OCI-M1 (cell line): ENCODE measurements around the gene MMP3.

ENCODE experiments used
- DNase-seq: peaks from one replicate; lab custom pipeline; 2025; lab: John Stamatoyannopoulos, UW

MMP3 gene

DNA sequence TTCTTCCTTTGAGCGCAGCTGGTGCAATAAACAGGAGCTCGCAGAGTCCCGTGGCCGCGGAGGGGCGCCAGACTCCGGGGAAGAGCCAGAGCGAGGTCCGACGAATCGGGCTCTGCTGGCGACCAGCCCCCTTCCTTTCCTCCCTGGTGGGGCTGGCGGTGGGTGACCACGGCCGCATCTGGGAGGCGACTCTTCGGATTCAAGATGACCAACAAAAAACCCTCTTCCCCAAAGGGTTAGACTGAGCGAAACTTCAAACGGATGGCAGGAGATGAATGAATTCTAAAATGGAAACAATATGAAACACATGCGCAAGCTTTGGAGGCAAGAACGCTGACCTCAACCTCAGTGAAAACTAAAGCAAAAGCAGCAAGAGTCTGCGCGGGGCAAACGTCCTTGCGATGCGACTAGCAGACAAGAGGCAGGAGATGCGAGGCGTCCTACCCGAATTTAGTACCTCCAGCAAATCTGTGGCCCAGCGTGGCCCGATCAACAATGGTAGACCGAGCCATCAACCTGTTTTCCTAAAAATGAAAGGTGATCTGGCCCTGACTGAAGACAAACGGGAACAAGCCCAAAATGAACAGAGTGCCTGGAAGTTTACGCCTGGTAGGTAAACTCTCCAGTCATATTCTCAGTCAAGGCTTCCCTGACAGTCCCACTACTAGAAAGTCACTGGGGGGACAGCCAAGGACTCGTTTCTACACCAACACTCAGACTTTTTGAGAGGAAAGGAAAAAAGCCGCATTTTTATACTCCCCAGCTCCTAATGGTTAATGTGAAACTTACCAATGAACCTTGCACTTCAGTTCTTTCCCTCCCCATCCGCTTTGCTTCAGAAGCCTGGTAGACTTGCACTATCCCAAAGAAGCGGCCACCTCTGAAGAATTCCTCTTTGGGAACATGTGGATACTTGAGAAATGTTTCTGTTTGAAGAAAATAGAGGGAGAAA is 11.6 kb downstream of the MMP3 start:
- DNase-seq: no peak

DNA sequence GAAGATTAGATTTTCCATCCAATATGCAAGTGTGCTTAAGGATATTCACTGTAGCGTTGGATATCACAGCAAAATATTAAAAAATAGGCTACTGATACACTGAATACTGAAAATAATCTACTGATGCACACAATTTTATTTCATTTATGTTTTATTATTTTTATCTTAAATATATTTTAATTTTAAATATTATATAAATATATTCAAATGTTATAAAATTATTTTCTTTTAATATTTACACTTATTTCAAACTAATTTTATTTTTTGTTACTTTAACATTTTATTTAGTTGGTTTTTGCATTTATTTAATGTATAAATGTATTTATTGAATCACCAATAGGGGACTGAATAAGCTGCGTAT is 12.3 kb downstream of the MMP3 start:
- no peak for DNase-seq

DNA sequence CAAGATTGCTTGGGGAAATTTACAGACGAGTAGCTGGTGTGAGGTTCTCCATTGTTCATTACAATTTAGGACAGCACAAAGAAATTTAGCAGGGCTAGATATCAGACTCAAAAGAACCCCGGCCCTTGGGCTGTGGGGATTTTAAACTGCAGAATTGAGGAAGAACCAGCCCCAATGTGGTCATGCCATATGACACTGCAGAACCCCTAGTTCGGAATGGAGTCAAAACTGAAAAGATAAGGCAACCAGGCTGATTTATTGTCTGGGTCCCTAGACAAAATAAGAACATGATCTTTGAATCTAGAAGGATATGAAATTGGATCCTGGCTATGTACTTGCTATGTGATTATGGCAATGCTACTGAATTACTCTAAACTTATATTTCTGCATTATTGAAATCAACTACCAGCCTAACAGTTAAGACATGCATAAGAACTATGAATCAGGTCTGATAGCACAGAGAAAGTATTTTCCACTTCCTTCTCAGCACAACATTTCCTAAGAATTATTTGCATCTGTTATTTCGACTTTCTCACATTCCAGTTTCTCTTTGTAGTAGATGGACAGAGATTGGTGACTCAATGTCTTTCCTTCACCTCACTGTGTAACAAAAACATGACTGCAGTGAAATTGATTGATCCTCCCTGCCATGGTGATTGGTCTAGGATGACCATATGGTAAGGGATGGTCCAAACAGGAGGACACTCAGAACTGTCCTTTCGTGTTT is 13.2 kb downstream of the MMP3 start:
- DNase-seq: no peak

DNA sequence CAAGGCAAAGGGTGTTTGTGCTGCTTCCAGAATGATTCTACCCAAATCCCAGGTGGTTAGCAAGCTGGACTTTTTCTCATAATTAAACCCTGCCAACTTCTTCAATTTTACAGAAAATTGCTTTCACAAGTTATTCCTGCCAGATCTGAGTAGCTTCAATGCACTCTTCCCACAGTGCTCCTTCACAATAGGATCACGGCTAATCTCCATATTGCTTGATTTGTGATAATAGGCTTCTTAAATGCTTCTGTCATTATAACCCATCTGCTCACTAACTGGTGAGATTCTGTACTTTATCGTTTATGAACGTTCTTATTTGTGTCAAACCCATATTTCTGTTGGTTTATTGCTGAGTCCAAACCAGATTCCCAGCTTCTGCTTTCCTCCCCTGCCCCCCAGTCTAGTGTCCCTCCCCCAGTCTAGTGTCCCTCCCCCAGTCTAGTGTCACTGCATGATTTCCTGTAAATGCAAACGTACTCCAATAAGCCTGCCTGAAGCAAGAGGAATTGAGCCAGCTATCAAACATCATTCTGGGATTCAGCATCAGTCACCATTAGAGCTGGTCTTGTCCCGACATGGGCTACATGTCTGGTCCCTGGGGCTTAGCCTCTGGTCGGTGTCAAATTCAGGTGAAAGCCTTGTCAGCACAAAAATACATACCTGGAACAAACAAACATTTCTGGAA is 14.0 kb downstream of the MMP3 start:
- no peak for DNase-seq

DNA sequence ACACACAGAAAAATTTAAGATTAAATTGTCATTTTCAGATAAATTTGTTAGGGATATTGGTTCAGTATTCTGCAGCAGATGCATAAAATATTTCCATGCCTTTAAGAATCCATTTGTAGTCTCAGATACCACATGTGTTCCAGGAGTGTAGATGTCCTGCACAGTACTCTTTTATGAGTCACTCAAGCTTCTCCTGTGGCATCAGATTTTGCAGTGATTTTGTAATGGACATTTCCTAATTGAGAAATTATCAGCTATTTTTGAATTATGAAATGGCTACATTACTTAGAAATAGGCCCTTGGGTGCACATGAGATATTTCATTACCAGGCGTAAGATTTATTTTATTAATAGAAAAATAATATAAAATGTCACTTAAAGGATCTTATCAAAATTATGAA is 18.9 kb downstream of the MMP3 start:
- DNase-seq: no peak

DNA sequence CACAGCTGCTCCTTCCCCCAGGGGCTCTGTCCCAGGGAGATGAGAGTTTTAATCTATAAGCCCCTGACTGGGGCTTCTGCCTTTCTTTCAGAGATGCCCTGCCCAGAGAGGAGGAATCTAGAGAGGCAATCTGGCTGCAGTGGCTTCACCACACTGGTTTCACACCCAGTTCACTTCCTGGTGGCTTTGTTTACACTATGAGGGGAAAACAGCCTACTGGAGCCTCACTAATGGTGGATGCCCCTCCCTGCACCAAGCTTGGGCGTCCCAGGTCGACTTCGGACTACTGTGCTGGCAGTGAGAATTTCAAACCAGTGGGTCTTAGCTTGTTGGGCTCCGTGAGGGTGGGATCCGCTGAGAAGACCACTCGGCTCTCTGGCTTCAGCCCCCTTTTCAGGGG is 23.9 kb downstream of the MMP3 start:
- DNase-seq: no peak

DNA sequence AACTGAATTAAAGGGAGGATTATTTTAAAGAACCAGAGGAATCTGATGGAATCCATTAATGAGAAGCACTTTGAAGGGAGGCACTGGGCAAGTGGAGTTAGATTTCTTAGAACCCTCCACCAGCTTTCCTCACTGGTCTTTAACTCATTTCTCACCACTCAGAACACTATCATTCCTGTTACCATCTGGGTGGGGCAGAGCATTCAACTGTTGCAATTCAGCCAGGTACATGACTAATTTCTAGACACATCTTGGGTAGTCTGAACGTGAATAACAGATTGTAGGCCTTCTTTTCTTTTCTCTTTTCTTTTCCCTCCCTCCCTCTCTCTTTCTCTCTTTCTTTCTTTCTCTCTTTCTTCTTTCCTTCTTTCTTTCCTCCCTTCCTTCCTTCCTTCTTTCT is 29.9 kb downstream of the MMP3 start:
- no peak for DNase-seq

DNA sequence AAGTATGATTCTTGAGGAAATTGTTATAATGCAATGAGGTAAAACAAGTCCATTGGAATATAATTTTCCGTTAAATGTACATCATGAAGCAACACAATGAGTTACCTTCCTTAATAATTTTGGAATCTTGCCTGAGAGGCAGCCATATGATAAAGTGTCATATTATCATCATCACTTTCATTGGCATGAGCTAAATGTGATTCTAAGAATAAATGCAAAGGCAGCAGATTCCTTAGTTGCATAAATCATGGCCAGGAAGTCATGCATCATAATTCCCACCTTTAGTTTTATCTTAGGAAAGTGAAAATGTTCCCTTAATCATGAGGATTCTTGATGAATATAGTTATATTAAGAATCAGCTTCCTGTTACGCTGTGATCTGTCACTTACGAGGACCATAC is 31.2 kb downstream of the MMP3 start:
- DNase-seq: no peak

DNA sequence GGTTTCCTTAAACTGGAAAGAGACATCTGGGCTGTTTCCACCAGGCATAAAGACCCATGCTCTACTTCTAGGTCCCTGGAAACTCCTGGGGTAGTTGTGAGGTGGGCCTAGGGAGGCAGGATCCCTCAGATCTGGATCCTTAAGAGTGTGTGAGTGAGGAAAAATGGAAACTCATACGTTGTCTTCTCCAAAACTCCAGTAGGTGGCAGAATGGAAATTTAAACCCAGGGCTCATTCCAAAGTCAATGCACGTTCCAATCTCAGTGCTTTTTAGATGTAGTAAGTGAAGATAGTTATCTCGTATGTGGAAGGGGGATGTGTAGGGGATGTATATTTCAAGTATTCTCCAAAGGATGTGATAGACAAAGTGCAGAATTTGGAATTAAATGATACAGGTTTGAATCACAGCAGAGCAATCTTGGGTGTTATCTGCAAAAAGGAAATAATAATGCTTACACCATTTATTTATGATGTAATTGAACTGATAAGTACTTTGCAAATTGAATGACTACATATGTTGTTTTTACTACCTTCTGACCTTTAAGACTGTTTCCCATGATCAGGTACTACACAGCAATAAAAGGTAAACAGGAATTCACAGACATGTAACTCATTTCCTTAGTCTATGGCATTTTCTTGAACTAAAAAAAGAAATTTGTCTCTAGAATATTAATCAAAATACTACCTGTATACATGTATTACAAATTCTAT is 32.3 kb downstream of the MMP3 start:
- DNase-seq: peak; percentile 6

DNA sequence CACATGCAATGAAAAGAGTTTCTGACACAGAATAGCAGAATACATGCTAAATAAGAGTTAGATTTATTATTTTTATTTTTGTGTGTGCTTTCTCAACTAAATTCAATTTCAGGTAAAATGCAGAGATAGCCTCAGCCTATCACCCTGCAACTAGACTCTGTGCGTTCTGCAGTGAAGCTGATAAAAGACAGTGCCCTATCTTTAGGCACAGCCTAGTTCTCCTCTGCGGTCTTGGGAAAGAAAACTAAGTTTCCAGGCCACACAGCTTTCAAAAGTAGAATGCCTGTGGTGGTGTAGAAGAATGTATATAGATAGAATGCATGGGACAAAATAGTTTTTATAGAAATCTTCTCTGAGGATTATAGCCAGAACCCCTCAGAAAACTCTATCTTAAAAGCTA is 33.4 kb downstream of the MMP3 start:
- peak; percentile 64 for DNase-seq

DNA sequence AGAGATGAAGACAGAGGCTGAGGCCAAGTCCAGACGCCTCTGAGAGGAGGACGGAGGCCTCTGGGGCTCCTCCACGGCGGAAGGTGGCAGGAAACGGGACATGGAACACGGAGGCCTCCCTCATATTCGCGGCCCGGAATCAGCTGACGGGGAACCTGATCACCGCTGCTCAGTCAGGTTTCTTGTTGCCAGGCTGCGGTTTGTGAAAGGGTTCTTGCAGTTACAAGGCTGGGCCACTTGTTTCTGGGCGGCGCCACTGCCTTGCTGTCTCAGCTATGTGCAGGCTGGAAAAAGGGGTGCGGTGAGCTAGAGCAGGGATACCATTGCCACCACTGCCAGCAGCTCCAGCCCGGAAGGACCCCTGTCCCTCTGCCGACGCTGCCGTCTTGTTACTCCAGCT is 35.5 kb downstream of the MMP3 start:
- DNase-seq: no peak

DNA sequence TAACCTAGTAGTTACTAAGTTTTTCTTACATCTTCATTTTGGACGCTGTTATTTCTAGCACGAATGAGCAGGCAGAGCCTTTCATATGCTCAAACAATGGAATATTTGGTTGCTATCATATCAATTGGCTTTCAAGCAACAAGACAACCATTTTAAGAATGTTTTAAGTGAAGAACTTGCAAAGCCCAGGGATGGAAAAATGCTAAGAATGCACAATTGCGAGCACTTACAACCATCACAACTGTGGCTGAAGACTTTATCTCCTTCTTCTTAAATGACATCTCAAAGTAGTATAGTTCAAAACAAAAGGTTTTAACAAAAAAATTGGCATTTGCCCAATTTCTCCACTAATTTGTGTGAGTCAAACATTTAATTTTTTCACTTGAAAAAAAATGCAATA is 37.1 kb downstream of the MMP3 start:
- DNase-seq: no peak

DNA sequence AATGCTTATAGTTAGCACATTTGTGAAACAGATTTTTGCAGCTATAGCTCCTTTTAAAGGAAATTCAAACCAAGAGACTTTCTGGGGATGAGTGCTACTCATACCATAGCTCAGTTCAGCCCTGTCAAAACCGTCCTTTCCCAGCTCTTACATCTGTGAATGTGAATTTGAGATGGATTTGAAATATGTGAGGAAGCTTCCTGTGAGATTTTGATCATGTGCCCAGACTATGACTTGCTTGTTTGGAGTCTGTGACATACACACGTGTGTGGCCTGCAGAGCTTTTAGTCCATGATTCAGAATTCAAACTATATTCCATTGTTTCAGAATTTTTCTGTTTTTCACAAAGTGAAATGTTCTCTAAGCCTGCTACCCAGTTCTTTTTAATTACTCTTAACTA is 41.1 kb downstream of the MMP3 start:
- DNase-seq: no peak

DNA sequence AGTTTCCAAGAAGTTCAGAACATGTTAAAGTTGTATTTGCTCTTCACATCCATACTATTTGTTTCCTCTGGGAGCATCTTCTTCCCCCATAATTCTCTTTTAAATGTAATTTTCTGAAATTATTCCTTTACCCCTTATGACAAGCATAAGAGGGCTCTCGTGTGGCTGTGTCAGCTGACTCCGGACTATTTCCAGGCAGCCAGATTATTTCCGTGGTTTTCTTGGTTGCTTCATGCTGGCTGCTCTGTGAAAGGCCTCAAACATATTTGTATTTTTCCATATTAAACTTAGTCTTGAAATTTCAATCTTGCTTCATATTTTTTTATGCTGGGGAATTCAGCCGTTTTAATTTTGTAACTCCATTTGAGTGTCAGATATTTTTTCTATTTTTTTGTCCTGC is 42.6 kb downstream of the MMP3 start:
- no peak for DNase-seq

DNA sequence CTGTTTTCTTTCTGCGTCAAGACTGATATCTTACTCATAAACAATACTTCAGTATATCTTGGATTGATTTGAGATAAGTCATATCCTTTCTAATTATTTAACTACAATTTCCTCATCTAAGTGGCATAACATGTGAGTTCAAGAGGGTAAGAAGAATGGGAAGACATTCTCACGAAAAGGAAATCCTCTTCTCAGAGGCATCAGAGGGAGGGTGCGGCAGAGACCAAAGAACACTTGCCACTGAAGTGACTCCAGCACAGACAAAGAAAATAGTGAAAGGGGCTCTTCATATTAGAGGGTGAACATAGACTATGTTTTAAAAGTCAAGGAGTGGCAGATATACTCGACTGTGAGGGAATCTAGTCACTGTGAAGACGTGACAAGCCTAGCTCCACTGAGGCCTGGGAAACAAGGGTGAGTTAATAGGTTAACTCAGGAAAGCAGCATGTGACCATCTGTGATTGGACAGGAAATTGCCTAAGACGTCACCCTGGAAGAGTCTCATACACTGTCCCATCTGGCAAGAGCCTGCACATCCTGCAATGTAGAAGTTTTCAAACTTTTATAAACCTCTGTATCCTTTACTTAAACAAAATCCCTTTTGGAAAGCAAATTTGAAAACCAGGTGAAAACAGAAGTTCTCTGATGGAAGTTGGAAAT is 43.6 kb downstream of the MMP3 start:
- DNase-seq: no peak

DNA sequence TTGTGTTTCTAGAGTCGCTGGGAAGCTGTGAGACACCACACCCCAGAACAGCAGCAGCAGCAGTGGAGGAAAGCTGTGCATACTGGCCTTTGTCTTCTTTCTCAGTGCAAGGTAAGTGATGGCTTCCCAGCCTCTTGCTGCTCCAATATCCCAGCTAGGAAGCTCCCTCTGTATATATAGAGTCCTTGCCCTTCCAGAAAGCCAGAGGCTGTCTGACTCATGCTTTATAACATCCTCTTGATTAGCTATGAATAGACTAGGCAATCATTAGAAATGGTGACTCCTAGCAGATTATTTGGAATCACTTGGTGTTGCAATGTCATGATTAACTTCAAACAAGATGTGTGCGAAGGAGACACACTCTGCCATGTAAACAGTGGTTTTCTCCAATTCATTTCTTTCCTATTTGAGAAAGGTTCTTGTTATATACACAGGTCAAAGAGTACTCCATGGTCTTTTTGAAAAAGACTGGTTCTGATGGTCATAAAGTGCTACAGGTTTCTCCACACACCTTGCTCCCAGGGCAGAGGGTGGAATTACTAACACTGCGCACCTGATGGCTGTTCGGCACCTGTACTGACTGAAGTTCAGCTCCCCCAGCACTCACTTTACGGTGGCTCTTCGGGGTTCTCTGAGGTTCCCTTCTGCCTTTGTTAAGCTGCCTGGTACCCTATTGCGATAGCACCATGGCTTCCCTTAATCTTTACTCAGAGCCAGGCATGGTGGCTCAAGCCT is 45.2 kb downstream of the MMP3 start, which contains the start of gene MMP1:
MMP1 (minus strand) TSS at position 149 of the 735 bp plus-strand sequence; CDS start at position 81, 68 bp downstream.
- DNase-seq: no peak

DNA sequence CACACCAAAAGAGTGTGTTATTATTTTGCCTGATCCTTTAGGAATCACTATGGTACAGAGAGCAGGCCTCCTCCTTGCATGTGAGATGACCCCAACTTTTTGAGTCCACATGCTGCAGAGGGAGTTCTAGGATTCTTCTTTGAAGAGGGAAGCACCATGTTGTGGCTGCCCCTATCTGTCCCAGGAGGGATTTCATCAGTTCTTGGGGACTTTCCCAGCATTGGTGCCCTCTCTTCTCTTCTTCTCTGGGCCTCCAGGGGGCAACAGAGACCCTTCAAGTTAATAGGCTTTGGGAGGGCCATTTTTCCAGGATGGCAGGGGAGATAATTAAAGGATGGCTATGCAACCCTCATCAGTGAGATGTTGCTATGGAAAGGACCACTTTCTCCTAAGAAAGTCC is 49.0 kb downstream of the MMP3 start:
- DNase-seq: peak; percentile 39

DNA sequence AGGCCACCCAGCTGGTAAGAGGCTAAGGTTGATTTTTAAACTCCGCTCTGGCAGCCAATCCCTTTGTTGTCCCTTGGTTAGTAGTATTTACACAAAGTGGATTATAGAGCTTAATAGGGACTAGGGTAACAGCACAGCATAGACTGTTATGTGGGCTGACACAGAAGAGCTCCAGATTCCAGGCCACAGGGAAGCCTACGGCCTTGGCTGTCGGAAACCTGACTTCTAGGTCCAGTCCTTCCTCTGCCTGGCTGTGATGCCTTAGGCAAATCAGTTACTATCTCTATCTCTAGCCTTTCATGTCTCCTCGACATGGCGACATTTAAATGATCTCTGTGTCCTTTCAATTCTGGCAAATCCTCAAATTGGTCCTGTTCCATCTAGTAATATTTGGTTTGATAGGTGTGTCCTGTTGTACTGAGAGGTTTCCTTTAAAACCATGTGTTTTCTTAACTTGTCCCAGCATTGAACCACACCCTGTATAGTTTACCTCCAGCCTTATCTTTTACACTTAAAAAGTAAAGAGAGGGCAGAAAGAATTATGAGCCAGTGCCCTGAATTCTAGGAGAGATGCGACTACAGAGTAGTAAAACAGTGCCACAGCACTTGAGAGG is 49.6 kb downstream of the MMP3 start:
- no peak for DNase-seq

DNA sequence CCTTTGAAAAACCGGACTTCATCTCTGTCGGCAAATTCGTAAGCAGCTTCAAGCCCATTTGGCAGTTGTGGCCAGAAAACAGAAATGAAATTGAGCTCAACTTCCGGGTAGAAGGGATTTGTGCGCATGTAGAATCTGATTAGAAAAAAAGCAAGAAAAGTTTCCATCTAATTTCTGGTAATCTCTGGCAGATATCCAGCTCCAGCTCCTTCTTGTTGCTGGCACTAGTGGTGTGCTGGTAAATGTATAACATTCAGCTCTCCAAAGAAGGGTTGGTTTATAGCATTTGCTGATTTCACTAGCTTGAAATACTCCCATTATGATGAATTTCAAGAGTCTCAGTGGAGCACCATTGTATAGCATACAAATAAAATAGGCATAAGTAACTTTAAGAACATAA is 50.8 kb downstream of the MMP3 start:
- no peak for DNase-seq

DNA sequence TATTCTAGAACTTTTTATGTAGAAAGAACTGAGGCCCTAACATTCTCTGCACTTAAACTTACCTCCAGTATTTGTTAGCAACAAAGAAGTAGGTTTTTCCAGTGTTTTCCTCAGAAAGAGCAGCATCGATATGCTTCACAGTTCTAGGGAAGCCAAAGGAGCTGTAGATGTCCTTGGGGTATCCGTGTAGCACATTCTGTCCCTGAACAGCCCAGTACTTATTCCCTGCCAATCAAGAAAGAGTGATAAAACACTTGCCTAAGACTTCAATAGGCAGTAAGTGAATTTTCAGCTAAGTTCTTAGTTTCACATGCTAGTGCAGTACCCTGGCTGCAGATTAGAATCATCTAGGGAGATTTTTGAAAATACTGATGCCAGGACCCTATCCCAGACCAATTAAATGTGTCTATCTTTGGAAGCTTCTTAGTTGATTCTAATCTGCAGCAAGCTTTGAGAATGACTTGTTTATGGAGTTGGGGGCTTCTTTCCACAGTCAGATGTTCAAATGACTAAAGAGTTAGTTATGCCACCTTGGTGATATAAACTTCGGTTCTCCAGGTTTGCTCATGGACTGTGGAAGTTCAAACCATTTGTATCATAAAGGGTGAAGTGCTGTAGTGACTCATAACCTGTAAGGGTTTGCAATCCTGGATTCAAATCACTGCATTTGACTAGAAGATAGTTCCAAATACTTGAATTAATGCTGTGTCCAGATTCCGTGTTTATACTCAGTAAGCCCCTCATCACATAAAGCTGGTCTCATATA is 52.0 kb downstream of the MMP3 start:
- no peak for DNase-seq
